ENCODE measurements around the gene TUBB2A.
"Not testable (repeated sequence)": the region's sequence is repeated elsewhere in the genome, so short reads cannot be mapped to it uniquely, and the experiment has no call there.

TUBB2A gene

GRCh38 chr6:3179945-3180344 is 22.6 kb upstream of the TUBB2A start:
- not testable (repeated sequence) for DNase-seq

GRCh38 chr6:3178666-3179065 is 21.3 kb upstream of the TUBB2A start:
- DNase-seq: not testable (repeated sequence)

- no peak for DNase-seq
These were observed 19.4 kb upstream of the TUBB2A start for GRCh38 chr6:3176562-3177355.

- DNase-seq: no peak
These were observed 18.5 kb upstream of the TUBB2A start for GRCh38 chr6:3175715-3176402.

GRCh38 chr6:3173636-3174089 is 16.3 kb upstream of the TUBB2A start:
- DNase-seq: not testable (repeated sequence)

GRCh38 chr6:3172789-3173188 is 15.4 kb upstream of the TUBB2A start:
- DNase-seq: not testable (repeated sequence)

- not testable (repeated sequence) for DNase-seq
These were observed 14.2 kb upstream of the TUBB2A start for GRCh38 chr6:3171313-3172175.

- DNase-seq: not testable (repeated sequence)
These were observed 13.3 kb upstream of the TUBB2A start for GRCh38 chr6:3170676-3171075.

- DNase-seq: not testable (repeated sequence)
These were observed 10.7 kb upstream of the TUBB2A start for GRCh38 chr6:3168046-3168445.

GRCh38 chr6:3166535-3167225 is 9.3 kb upstream of the TUBB2A start:
- not testable (repeated sequence) for DNase-seq

- DNase-seq: no peak
These were observed 8.5 kb upstream of the TUBB2A start for GRCh38 chr6:3165631-3166534.

GRCh38 chr6:3164388-3164787 is 7.0 kb upstream of the TUBB2A start:
- no peak for DNase-seq

- no peak for DNase-seq
These were observed 5.9 kb upstream of the TUBB2A start for GRCh38 chr6:3163248-3163594.

GRCh38 chr6:3162565-3163247 is 5.4 kb upstream of the TUBB2A start:
- DNase-seq: peak in 2 of 4 experiments; percentile 28 to 52

GRCh38 chr6:3162067-3162497 is 4.7 kb upstream of the TUBB2A start:
- no peak for DNase-seq

- DNase-seq: peak in 3 of 4 experiments; percentile 6 to 53 (median 28)
These were observed 2.7 kb upstream of the TUBB2A start for GRCh38 chr6:3159805-3160781.

- DNase-seq: peak in 1 of 4 experiments; percentile 16
These were observed 887 bp downstream of the TUBB2A start for GRCh38 chr6:3156184-3157130.

GRCh38 chr6:3155416-3155815 is 1.9 kb downstream of the TUBB2A start:
- DNase-seq: not testable (repeated sequence)
